ENCODE results near the gene BRD3OS.

The BRD3OS gene

DNA sequence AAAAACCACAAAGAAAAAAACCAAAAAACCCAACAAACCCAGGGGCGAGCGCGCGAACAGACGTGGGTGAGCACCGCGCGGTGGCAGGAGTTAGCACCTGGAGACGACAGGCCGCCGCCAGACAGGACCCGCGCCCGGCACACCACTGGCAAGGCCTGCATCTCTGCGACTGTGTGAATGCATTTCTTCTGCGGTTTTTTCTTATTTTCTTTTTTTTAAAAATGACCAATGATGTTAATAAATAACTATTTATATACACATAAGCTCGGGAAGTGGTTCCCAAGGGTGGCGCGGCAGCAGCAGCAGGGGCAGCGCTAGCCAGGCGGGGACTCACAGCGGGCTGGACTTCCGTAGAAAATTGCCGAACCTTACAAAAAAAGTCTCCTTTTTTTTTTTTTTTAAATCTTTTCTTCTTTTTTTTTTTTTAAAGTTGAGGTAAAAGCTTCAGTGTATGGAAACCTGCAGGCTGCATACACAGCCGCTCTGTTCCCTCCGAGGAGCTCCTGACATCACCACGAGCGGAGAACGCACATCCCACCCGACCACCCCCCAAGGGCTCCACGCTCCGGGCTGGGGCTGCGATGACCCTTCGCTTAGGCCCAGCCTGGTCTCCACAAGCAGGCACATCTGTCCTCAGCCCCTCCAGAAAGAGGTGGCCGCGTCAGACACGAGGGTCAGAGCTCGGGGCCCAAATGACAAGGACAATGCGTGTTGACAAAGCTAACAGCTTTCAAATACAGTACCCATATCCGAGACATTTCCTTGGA, 7.4 kb downstream of the BRD3OS start:
- H3K9me3 ChIP-seq (ENCODE audit: control insufficient read depth in 5 of 5, low read length in 5 of 5), result no peaks in the 10 kb centered on the region
- peaks cover 2 to 23% (median 16%) of the 10 kb centered on the region in 5 donors for H3K4me1 ChIP-seq (ENCODE audit: control insufficient read depth in 5 of 5, insufficient read depth in 5 of 5, low read length in 5 of 5)
- no peak overlapping the region for H3K4me3 ChIP-seq (ENCODE audit: low read depth in 1 of 5, low read length in 5 of 5)
- no peak overlapping the region for H3K9ac ChIP-seq (ENCODE audit: low read length in 5 of 5)
- no peak overlapping the region for H3K27ac ChIP-seq (ENCODE audit: low read depth, low read length)
- H3K36me3 ChIP-seq (ENCODE audit: control insufficient read depth in 5 of 5, insufficient read depth in 5 of 5, low read length in 5 of 5), result peaks cover 0 to 66% (median 53%) of the 10 kb centered on the region in 5 donors
- H3K27me3 ChIP-seq (ENCODE audit: control insufficient read depth in 5 of 5, insufficient read depth in 4 of 5, low read length in 5 of 5), result no peaks in the 10 kb centered on the region

DNA sequence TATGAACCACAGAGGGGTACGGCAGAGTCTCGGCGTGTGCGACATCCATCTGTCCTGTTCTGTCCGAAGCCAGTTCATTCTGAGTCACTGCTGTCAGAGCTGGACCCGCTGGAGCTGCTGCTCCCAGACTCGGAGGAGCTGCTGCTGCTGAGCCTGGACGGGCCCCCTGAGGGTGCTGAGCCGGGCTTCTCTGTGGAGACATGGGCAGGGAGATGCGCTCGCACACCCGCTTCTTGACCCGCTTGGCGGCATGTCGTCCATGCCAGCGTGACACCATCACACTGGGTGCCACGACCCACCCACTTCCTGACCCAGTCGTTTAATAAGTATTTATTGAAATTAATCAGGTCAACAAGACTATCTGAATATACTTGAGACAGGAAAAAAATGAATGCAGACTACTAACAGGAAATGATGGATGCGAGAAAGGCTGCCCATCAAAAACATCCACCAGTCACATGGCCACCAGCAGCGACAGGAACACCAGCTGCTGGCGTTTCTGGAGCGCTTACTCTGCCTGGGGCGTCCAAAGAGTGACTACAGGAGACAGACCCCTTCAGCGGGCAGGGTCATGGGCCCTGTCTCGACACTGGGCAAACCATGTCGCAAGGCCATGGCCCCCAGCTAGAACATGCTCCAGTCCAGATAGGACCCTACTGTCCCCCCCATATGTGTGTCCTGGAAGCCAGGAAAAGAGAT, 8.4 kb downstream of the BRD3OS start:
- H3K9ac ChIP-seq (ENCODE audit: low read length in 5 of 5), result no peak overlapping the region
- no peaks in the 10 kb centered on the region for H3K27me3 ChIP-seq (ENCODE audit: control insufficient read depth in 5 of 5, insufficient read depth in 4 of 5, low read length in 5 of 5)
- H3K27ac ChIP-seq (ENCODE audit: low read depth, low read length), result no peak overlapping the region
- no peak overlapping the region for H3K4me3 ChIP-seq (ENCODE audit: low read depth in 1 of 5, low read length in 5 of 5)
- H3K9me3 ChIP-seq (ENCODE audit: control insufficient read depth in 5 of 5, low read length in 5 of 5), result no peaks in the 10 kb centered on the region
- peaks cover 0 to 72% (median 54%) of the 10 kb centered on the region in 5 donors for H3K36me3 ChIP-seq (ENCODE audit: control insufficient read depth in 5 of 5, insufficient read depth in 5 of 5, low read length in 5 of 5)
- H3K4me1 ChIP-seq (ENCODE audit: control insufficient read depth in 5 of 5, insufficient read depth in 5 of 5, low read length in 5 of 5), result peaks cover 2 to 13% (median 11%) of the 10 kb centered on the region in 5 donors

DNA sequence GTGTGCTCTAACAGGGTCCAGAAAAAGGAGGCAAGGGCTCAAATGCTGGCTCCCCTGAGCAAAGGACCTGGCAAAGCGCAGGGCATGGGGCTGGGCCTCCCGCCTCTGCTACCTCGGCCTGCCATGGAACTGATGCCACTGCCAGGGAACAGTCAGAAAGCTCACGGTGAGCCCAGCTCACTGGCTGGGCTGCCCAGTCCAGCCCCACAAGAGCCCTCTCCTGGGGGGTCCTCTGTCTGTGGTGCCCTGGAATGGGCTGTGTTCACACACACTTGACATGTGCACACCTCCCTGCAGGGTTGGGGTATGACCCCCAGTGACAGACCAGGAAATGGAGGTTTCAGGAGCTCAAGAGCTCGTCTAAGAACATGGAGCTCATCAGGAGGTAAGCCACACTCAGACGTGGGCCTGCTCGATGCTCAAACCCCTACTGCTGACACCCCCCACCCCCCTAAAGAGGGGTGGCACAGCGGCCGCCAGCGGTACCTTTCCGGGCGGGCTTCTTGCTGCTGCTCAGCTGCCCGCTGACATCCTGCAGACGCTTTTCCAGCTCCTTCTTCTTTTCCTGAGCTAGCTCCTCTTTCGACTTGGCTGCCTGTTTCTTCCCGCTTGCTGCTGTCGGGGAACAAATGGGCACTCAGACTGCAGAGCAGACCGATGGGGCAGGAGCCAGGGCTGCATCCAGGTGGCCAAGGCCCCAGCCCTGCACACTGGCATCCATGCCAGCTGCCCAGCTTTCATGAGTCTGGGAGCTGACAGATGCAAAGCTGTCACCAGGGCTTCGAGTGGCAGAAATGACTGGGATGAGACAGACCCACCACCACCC, 9.1 kb downstream of the BRD3OS start:
- Histone ChIP-seq H3K36me3 (ENCODE audit: control insufficient read depth in 5 of 5, insufficient read depth in 5 of 5, low read length in 5 of 5) (peaks cover 0 to 73% (median 62%) of the 10 kb centered on the region in 5 donors), H3K9ac (ENCODE audit: low read length in 5 of 5) (no peak overlapping the region), H3K27ac (ENCODE audit: low read depth, low read length) (no peak overlapping the region), H3K27me3 (ENCODE audit: control insufficient read depth in 5 of 5, insufficient read depth in 4 of 5, low read length in 5 of 5) (no peaks in the 10 kb centered on the region), H3K4me1 (ENCODE audit: control insufficient read depth in 5 of 5, insufficient read depth in 5 of 5, low read length in 5 of 5) (peaks cover 0 to 9% (median 4%) of the 10 kb centered on the region in 5 donors), H3K9me3 (ENCODE audit: control insufficient read depth in 5 of 5, low read length in 5 of 5) (no peaks in the 10 kb centered on the region), H3K4me3 (ENCODE audit: low read depth in 1 of 5, low read length in 5 of 5) (no peak overlapping the region)

DNA sequence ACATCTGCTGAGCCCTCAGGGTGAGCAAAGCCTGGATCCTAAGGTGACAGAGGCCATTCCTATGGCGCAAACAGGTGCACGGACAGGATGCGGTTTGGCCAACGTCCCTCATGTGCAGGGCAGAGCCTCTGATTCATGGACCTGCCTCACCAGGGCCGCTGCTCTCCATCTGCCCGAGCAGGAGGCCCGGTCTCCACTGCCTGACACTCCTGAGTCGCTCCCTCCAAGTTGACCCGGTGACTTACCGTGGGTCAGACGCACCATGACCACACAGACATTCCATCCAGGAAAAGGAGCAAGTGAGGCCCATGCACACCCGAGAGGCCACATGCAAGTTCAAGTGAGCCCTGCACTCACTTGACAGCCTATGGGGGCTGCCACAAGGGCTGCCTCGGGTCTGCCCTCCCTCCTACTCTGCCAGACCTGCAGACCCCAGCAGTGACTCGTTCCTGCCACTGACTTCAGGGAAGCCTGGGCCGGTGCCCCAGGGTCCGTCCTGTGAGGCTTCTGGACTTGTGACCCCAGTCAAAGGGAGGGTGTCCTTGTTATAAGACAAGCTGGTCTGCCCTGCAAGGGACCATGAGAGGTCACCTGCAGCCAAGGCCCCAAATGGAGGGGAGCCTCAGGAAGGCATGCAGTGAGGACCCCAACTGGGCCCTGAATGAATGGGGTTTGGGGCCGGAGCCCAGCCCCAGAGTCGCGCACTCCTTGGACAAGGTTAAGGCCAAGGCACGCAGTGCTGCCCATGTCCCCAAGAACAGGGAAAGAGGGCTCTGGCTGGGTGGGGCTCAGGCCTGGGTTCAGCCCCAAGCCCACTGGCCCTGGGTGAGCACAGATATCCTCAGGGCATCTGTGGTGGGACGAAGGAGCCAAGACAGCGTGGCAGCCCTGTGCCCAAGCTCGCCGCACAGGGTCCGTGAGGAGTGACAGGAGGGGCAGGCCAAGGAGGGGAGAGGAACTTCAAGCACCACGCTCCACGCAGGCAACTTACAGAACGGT, 10.1 kb downstream of the BRD3OS start:
- Histone ChIP-seq H3K4me1 (ENCODE audit: control insufficient read depth in 5 of 5, insufficient read depth in 5 of 5, low read length in 5 of 5) (peaks cover 0 to 7% (median 4%) of the 10 kb centered on the region in 5 donors), H3K27ac (ENCODE audit: low read depth, low read length) (no peak overlapping the region), H3K36me3 (ENCODE audit: control insufficient read depth in 5 of 5, insufficient read depth in 5 of 5, low read length in 5 of 5) (peaks cover 0 to 82% (median 70%) of the 10 kb centered on the region in 5 donors), H3K27me3 (ENCODE audit: control insufficient read depth in 5 of 5, insufficient read depth in 4 of 5, low read length in 5 of 5) (no peaks in the 10 kb centered on the region), H3K9me3 (ENCODE audit: control insufficient read depth in 5 of 5, low read length in 5 of 5) (no peaks in the 10 kb centered on the region), H3K9ac (ENCODE audit: low read length in 5 of 5) (no peak overlapping the region), H3K4me3 (ENCODE audit: low read depth in 1 of 5, low read length in 5 of 5) (no peak overlapping the region)

DNA sequence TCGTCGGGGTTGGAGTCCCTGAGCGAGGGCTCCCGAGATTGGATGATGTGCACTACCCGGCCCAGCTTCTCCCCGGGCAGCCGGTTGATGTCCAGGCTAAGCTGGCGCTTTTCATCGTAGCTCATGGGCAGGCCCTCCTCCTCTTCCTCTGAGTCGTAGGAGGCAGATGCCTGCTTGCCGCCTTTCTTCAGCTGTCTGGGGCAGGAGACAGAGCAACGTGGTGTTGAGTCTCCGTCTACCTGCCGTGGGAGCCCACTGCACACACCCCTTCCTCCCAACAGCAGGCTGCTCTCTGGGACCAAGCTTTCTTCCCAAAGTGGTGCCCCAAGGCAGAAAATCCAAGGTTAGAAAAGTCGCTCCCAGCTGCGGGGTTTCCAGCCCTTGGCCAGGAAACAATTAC, 10.8 kb downstream of the BRD3OS start:
- Histone ChIP-seq H3K36me3 (ENCODE audit: control insufficient read depth in 5 of 5, insufficient read depth in 5 of 5, low read length in 5 of 5) (peaks cover 0 to 82% (median 67%) of the 10 kb centered on the region in 5 donors), H3K4me3 (ENCODE audit: low read depth in 1 of 5, low read length in 5 of 5) (no peak overlapping the region), H3K9me3 (ENCODE audit: control insufficient read depth in 5 of 5, low read length in 5 of 5) (no peaks in the 10 kb centered on the region), H3K27me3 (ENCODE audit: control insufficient read depth in 5 of 5, insufficient read depth in 4 of 5, low read length in 5 of 5) (no peaks in the 10 kb centered on the region), H3K9ac (ENCODE audit: low read length in 5 of 5) (no peak overlapping the region), H3K4me1 (ENCODE audit: control insufficient read depth in 5 of 5, insufficient read depth in 5 of 5, low read length in 5 of 5) (peaks cover 3 to 13% (median 10%) of the 10 kb centered on the region in 5 donors), H3K27ac (ENCODE audit: low read depth, low read length) (no peak overlapping the region)

DNA sequence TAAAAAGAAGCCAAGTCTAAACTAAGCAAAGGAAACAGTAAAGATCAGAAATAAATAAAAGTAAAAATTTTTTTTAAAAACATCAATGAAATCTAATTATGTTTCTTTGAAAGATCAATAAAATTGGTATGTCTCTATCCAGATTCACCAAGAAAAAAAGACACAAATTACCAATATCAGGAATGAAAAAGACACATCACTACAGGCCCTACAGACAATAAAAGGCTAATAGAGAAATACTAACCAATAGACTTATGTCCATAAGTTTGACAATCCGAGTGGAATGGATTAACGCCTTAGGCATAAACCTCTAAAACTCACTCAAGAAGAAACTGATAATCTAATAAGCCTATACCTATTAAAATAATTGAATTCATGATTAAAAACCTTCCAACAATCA, 12.4 kb downstream of the BRD3OS start:
- Histone ChIP-seq H3K9ac (ENCODE audit: low read length in 5 of 5) (no peak overlapping the region), H3K4me3 (ENCODE audit: low read depth in 1 of 5, low read length in 5 of 5) (no peak overlapping the region), H3K4me1 (ENCODE audit: control insufficient read depth in 5 of 5, insufficient read depth in 5 of 5, low read length in 5 of 5) (peaks cover 5 to 21% (median 17%) of the 10 kb centered on the region in 5 donors), H3K36me3 (ENCODE audit: control insufficient read depth in 5 of 5, insufficient read depth in 5 of 5, low read length in 5 of 5) (peaks cover 0 to 83% (median 72%) of the 10 kb centered on the region in 5 donors), H3K9me3 (ENCODE audit: control insufficient read depth in 5 of 5, low read length in 5 of 5) (no peaks in the 10 kb centered on the region), H3K27me3 (ENCODE audit: control insufficient read depth in 5 of 5, insufficient read depth in 4 of 5, low read length in 5 of 5) (no peaks in the 10 kb centered on the region), H3K27ac (ENCODE audit: low read depth, low read length) (no peak overlapping the region)

DNA sequence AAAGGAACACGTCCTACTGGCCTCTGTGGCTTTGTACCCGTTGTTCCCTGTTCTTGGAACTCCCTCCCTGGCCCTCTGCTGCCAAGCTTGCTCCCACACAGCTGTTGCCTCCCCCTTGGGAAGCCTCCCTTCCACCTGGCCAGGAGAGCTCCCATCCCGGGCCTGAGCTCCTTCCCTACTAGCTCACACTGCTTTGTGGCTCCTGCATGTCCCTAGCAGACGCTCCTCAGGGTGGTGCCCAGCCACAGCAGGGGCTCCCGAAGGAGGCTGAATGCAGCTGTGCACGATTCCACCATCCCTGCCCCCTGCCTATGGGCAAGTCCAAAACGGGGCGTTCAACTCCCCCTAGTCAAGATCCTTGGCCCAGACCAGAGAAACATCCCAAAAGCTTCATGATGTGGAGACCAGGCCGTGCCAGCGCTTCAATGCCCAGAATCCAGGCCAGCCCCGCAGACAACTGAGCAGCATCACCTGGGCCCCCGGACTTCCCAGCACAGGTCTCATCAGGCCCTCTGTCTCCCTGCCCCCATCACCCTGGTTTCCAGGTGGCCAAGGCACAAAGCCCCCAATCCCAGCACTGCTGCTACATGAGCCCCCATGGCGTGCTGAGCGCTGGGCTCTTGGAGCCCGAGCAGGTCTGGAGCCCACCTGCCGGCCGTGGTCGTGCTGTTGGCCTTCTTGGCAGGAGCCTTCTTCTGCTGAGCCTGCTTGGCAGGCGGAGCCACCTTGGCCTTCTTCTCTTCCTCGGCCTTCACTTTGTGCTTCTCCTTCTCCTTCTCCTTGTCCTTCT, 14.3 kb downstream of the BRD3OS start:
- H3K27ac ChIP-seq (ENCODE audit: low read depth, low read length), result no peak overlapping the region
- no peak overlapping the region for H3K9ac ChIP-seq (ENCODE audit: low read length in 5 of 5)
- H3K4me3 ChIP-seq (ENCODE audit: low read depth in 1 of 5, low read length in 5 of 5), result no peak overlapping the region
- H3K36me3 ChIP-seq (ENCODE audit: control insufficient read depth in 5 of 5, insufficient read depth in 5 of 5, low read length in 5 of 5), result peaks cover 0 to 79% (median 68%) of the 10 kb centered on the region in 5 donors
- H3K9me3 ChIP-seq (ENCODE audit: control insufficient read depth in 5 of 5, low read length in 5 of 5), result no peaks in the 10 kb centered on the region
- H3K27me3 ChIP-seq (ENCODE audit: control insufficient read depth in 5 of 5, insufficient read depth in 4 of 5, low read length in 5 of 5), result no peaks in the 10 kb centered on the region
- peaks cover 5 to 23% (median 17%) of the 10 kb centered on the region in 5 donors for H3K4me1 ChIP-seq (ENCODE audit: control insufficient read depth in 5 of 5, insufficient read depth in 5 of 5, low read length in 5 of 5)

DNA sequence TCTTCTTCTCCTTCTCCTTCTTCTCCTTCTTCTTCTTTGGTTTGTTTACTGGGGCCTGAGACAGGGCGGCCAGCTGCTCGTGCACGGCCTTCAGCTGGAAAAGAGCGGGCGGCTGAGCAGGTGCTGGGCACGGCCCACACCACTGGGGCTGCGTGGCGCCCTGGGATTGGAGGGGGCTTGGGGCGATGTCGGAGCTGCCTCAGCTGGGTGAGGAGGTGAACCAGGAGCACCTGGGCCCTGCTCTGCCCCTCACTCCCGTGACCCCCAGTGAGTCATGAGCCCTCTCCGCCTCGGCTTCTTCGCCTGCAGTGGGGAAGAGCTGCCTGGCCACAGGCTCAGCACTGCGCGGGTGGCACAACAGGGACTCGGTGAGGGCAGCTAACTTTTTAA, 14.9 kb downstream of the BRD3OS start:
- no peak overlapping the region for H3K27ac ChIP-seq (ENCODE audit: low read depth, low read length)
- peaks cover 5 to 23% (median 17%) of the 10 kb centered on the region in 5 donors for H3K4me1 ChIP-seq (ENCODE audit: control insufficient read depth in 5 of 5, insufficient read depth in 5 of 5, low read length in 5 of 5)
- no peaks in the 10 kb centered on the region for H3K9me3 ChIP-seq (ENCODE audit: control insufficient read depth in 5 of 5, low read length in 5 of 5)
- no peaks in the 10 kb centered on the region for H3K27me3 ChIP-seq (ENCODE audit: control insufficient read depth in 5 of 5, insufficient read depth in 4 of 5, low read length in 5 of 5)
- peaks cover 0 to 79% (median 68%) of the 10 kb centered on the region in 5 donors for H3K36me3 ChIP-seq (ENCODE audit: control insufficient read depth in 5 of 5, insufficient read depth in 5 of 5, low read length in 5 of 5)
- H3K9ac ChIP-seq (ENCODE audit: low read length in 5 of 5), result no peak overlapping the region
- no peak overlapping the region for H3K4me3 ChIP-seq (ENCODE audit: low read depth in 1 of 5, low read length in 5 of 5)
